H1 (cell line): ENCODE measurements around the gene DSCAM. TPM values are rescaled to one million over a fixed set of nuclear protein-coding genes. Genes with fewer than 3 reads are reported as not detected.

Source experiments
- CTCF ChIA-PET: fragments of 300-600 bp; sonication (Branson Sonifier 250); formaldehyde crosslinking; loops from one replicate; lab custom pipeline; 2021; ENCODE audit not compliant: partially characterized antibody; lab: Charles Lee
- POLR2A ChIA-PET: fragments of 300-600 bp; sonication (Branson Sonifier 250); formaldehyde crosslinking; loops from one replicate; lab custom pipeline; 2021; ENCODE audit warnings: inconsistent platforms; ENCODE audit not compliant: partially characterized antibody; lab: Charles Lee
- DNase-seq, 2 experiments: peaks; one replicate each; pipeline versions ENCODE4 v3.0.0 to v3.0.0-alpha.2; 2010 to 2022; ENCODE audit warnings: low spot score in 2 of 2, low read depth in 1 of 2, mixed read lengths in 1 of 2
- FAIRE-seq: peaks from 2 replicates; lab custom pipeline; 2011; peaks lifted over from hg19 to GRCh38; lab: Jason Lieb, UNC
- H2AFZ ChIP-seq: 2 replicates; pipeline ENCODE4 v1.8.1; 2012; ENCODE audit warnings: low read length, inconsistent platforms
- H2AK5ac ChIP-seq: 2 replicates; pipeline ENCODE4 v1.6.1; 2013; ENCODE audit warnings: low read depth, low read length
- H2BK120ac ChIP-seq: replicated peaks from 2 replicates; pipeline ENCODE3; 2013; ENCODE audit warnings: low read depth, low read length, inconsistent platforms
- H2BK12ac ChIP-seq: 2 replicates; pipeline ENCODE4 v1.6.1; 2013; ENCODE audit warnings: low read depth, low read length
- H2BK15ac ChIP-seq: 2 replicates; pipeline ENCODE4 v1.6.1; 2013; ENCODE audit warnings: low read length
- H2BK20ac ChIP-seq: 2 replicates; pipeline ENCODE4 v1.6.1; 2013; ENCODE audit warnings: low read length
- H2BK5ac ChIP-seq: 2 replicates; pipeline ENCODE4 v1.6.1; 2013; ENCODE audit warnings: low read depth, low read length
- H3K14ac ChIP-seq: 2 replicates; pipeline ENCODE4 v1.6.1; 2013; ENCODE audit warnings: inconsistent platforms; ENCODE audit not compliant: insufficient read length
- H3K18ac ChIP-seq: 2 replicates; pipeline ENCODE4 v1.6.1; 2013; ENCODE audit warnings: low read length; ENCODE audit errors: extremely low read depth
- H3K23ac ChIP-seq: 2 replicates; pipeline ENCODE4 v1.6.1; 2013; ENCODE audit warnings: inconsistent platforms; ENCODE audit not compliant: insufficient read length
- H3K23me2 ChIP-seq: 2 replicates; pipeline ENCODE4 v1.6.1; 2013; ENCODE audit warnings: low read depth, low read length
- H3K27ac ChIP-seq: 2 replicates; pipeline ENCODE4 v1.6.1; 2011; ENCODE audit warnings: low read depth, low read length, inconsistent platforms
- H3K27me3 ChIP-seq, 4 experiments: replicated peaks in 1 of 4; 1 replicate in 1 of 4; 2 replicates in 3 of 4; pipeline versions ENCODE4 v1.6.1 to v1.8.1; 2011 to 2013; ENCODE audit warnings: low read length in 3 of 4, mild to moderate bottlenecking in 3 of 4, inconsistent platforms in 2 of 4, mixed read lengths in 2 of 4, moderate library complexity in 1 of 4; ENCODE audit not compliant: control insufficient read depth in 3 of 4, insufficient read depth in 3 of 4; ENCODE audit errors: extremely low read depth in 1 of 4
- H3K36me3 ChIP-seq, 4 experiments: 2 replicates each; pipeline versions ENCODE4 v1.6.1 to v1.8.1; 2011 to 2013; ENCODE audit warnings: mild to moderate bottlenecking in 4 of 4, low read length in 3 of 4, moderate library complexity in 2 of 4, control low read depth in 1 of 4, inconsistent platforms in 1 of 4; ENCODE audit not compliant: insufficient read depth in 4 of 4, control insufficient read depth in 2 of 4
- H3K4ac ChIP-seq: replicated peaks from 2 replicates; pipeline ENCODE3; 2013; ENCODE audit warnings: low read length, low read depth, mixed read lengths, inconsistent platforms; ENCODE audit not compliant: insufficient read length
- H3K4me1 ChIP-seq, 4 experiments: replicated peaks in 1 of 4; 1 replicate in 1 of 4; 2 replicates in 3 of 4; pipeline versions ENCODE4 v1.6.1 to v1.8.1; 2011 to 2013; ENCODE audit warnings: low read length in 3 of 4, inconsistent platforms in 2 of 4, mixed read lengths in 1 of 4; ENCODE audit not compliant: insufficient read depth in 4 of 4, control insufficient read depth in 3 of 4
- H3K4me2 ChIP-seq, 2 experiments: 2 replicates each; pipeline versions ENCODE4 v1.6.1 to v1.8.1; 2011 to 2013; ENCODE audit warnings: low read depth in 2 of 2, low read length in 2 of 2, control low read depth in 1 of 2, inconsistent platforms in 1 of 2, mild to moderate bottlenecking in 1 of 2; ENCODE audit not compliant: insufficient read depth in 1 of 2
- H3K4me3 ChIP-seq, 4 experiments: fragments of 200-600, 300-600 bp in 1 of 4; sonication (generic), shearing (Covaris generic), sonication (Bioruptor Twin) in 1 of 4; 2 replicates each; pipeline versions ENCODE4 v1.5.1 to v1.8.1; 2011 to 2016; ENCODE audit warnings: low read length in 4 of 4, low read depth in 3 of 4, control low read depth in 2 of 4, inconsistent platforms in 2 of 4, mild to moderate bottlenecking in 2 of 4, mixed read lengths in 1 of 4, moderate library complexity in 1 of 4; ENCODE audit not compliant: insufficient read depth in 2 of 4; ENCODE audit errors: extremely low read depth in 1 of 4
- H3K56ac ChIP-seq: replicated peaks from 2 replicates; pipeline ENCODE3; 2013; ENCODE audit warnings: low read depth, mild to moderate bottlenecking, mixed read lengths, low read length, inconsistent platforms; ENCODE audit not compliant: insufficient read length
- H3K79me1 ChIP-seq: 2 replicates; pipeline ENCODE4 v1.6.1; 2013; ENCODE audit warnings: low read depth, low read length, control low read depth
- H3K79me2 ChIP-seq, 2 experiments: 2 replicates each; pipeline versions ENCODE4 v1.6.1 to v1.8.1; 2012 to 2013; ENCODE audit warnings: low read length in 2 of 2, mild to moderate bottlenecking in 2 of 2, inconsistent platforms in 1 of 2; ENCODE audit not compliant: insufficient read depth in 2 of 2, control insufficient read depth in 1 of 2
- H3K9ac ChIP-seq, 4 experiments: replicated peaks in 1 of 4; 1 replicate in 1 of 4; 2 replicates in 3 of 4; pipeline versions ENCODE4 v1.6.1 to v1.8.1; 2011 to 2013; ENCODE audit warnings: low read depth in 3 of 4, low read length in 3 of 4, control low read depth in 2 of 4, mild to moderate bottlenecking in 2 of 4, moderate library complexity in 2 of 4, inconsistent platforms in 1 of 4; ENCODE audit errors: extremely low read depth in 1 of 4
- H3K9me3 ChIP-seq, 2 experiments: 2 replicates each; pipeline versions ENCODE4 v1.6.1 to v1.8.1; 2012 to 2013; ENCODE audit warnings: mild to moderate bottlenecking in 2 of 2, moderate library complexity in 2 of 2, control low read depth in 1 of 2, inconsistent platforms in 1 of 2, low read depth in 1 of 2, low read length in 1 of 2, mixed read lengths in 1 of 2; ENCODE audit not compliant: insufficient read depth in 2 of 2
- H4K20me1 ChIP-seq, 2 experiments: replicated peaks in 1 of 2; 2 replicates each; pipeline versions ENCODE3 to v1.8.1; 2011 to 2013; ENCODE audit warnings: inconsistent platforms in 2 of 2, low read length in 2 of 2, mild to moderate bottlenecking in 1 of 2; ENCODE audit not compliant: insufficient read depth in 2 of 2, control insufficient read depth in 1 of 2
- H4K5ac ChIP-seq: 2 replicates; pipeline ENCODE4 v1.6.1; 2013; ENCODE audit warnings: low read length, low read depth, mixed read lengths, inconsistent platforms; ENCODE audit not compliant: insufficient read length
- H4K8ac ChIP-seq: 2 replicates; pipeline ENCODE4 v1.8.0; 2013; ENCODE audit warnings: mild to moderate bottlenecking, moderate library complexity, low read length, inconsistent platforms; ENCODE audit not compliant: insufficient read depth; ENCODE audit errors: extremely low read depth
- H4K91ac ChIP-seq: replicated peaks from 2 replicates; pipeline ENCODE3; 2013; ENCODE audit warnings: low read length, mixed read lengths, inconsistent platforms; ENCODE audit not compliant: insufficient read length
- BCL11A ChIP-seq, 2 experiments: IDR thresholded peaks; one replicate each; pipeline ENCODE4 v1.6.1; 2011; ENCODE audit warnings: low read depth in 2 of 2, low read length in 2 of 2, mild to moderate bottlenecking in 2 of 2
- NANOG ChIP-seq: IDR thresholded peaks from 2 replicates; pipeline ENCODE4 v1.6.1; 2011; ENCODE audit warnings: low read length, low read depth, mild to moderate bottlenecking, inconsistent platforms; ENCODE audit not compliant: insufficient read depth, poor library complexity, severe bottlenecking
- SIX5 ChIP-seq: IDR thresholded peaks from 2 replicates; pipeline ENCODE4 v1.6.1; 2011; ENCODE audit warnings: mild to moderate bottlenecking, low read depth, low read length
- TBP ChIP-seq: IDR thresholded peaks from 2 replicates; pipeline ENCODE4 v1.6.1; 2011; ENCODE audit warnings: low read depth, low read length, improper control_type of control experiment
- ZNF274 ChIP-seq: IDR thresholded peaks from 2 replicates; pipeline ENCODE4 v1.7.0; 2012; ENCODE audit warnings: low read length, borderline replicate concordance; ENCODE audit errors: extremely low read depth
- WGBS, 2 experiments: shearing (Covaris generic) in 1 of 2; methylation state at CpG; one replicate each; pipeline versions ENCODE4 v1.1.6 to v1.1.7; 2013 to 2015; ENCODE audit warnings: low lambda C conversion rate in 2 of 2, mixed read lengths in 2 of 2, inconsistent platforms in 1 of 2, low coverage in 1 of 2, missing lambda C conversion rate in 1 of 2; ENCODE audit not compliant: insufficient replicate concordance in 2 of 2, insufficient coverage in 1 of 2, insufficient read length in 1 of 2; ENCODE audit errors: extremely low coverage in 1 of 2, missing lambda C conversion rate in 1 of 2; 5-methylcytosine and 5-hydroxymethylcytosine counted together
- polyA plus RNA-seq, 7 experiments: library from polyadenylated mRNA; depleted of rRNA in 3 of 7; stranded (reverse) in 5 of 7; unstranded in 2 of 7; fragments of >200 nt in 5 of 7; fragments of 200-250 nt in 2 of 7; gene quantifications; 1 replicate in 5 of 7; 2 replicates in 1 of 7; 4 replicates in 1 of 7; pipeline versions ENCODE4 v1.2.1 to v1.2.3, GENCODE V29; 2011 to 2013; ENCODE audit warnings: missing spikeins in 2 of 7, mixed read lengths in 2 of 7
- total RNA-seq: library from RNA; stranded (reverse); fragmentation: NEBNext Ultra II Directional; extraction: Animal tissue kit (Norgen Biotek cat#: 25700); gene quantifications from 2 replicates; pipeline ENCODE4 v1.2.1, GENCODE V29; 2021
- TF ChIP-seq, protein P1 (sequence below), 3 experiments: IDR thresholded peaks; 1 replicate in 2 of 3; 2 replicates in 1 of 3; pipeline versions ENCODE4 v1.5.1 to v1.6.1; 2011; ENCODE audit warnings: low read length in 3 of 3, mild to moderate bottlenecking in 3 of 3, inconsistent platforms in 2 of 3, low read depth in 1 of 3, moderate library complexity in 1 of 3; ENCODE audit not compliant: insufficient read depth in 1 of 3; ENCODE audit errors: control extremely low read depth in 1 of 3

Gene DSCAM
- total and polyA plus RNA-seq, 2 of the 8 experiments (the other 6 are each of a cell fraction or from before 2014, with no cell fraction given) = 0.02 to 0.15 TPM

DNA sequence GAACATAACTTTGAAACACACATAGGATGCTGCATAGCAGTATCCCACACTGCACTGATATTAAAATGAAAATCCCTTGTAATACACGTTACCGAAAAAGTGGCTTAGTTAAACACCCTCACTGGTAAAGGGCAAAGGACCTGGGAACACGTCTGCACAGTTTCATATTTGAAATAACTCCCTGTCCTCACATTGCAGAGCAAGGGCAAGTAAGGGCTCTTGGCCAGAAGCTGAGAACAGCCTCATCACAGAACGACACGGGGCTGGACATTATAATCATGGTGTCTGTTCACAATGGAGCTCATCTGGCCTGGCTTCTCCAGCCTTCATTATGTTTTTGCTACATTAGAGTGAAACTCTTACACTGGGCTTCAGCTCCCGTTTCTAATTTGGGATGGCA, 772.8 kb downstream of the DSCAM start:
- H3K18ac ChIP-seq = no peak overlapping the region
- H3K4me3 ChIP-seq = no peak overlapping the region
- POLR2A ChIA-PET = interaction anchor here (0.7 kb wide), 1 partner anchor 10 kb away, joined by 3 read pairs; no protein-coding TSS in a partner anchor
- H3K79me2 ChIP-seq = no peaks in the 10 kb centered on the region
- H3K36me3 ChIP-seq = no peaks in the 10 kb centered on the region
- no peak overlapping the region for H3K4ac ChIP-seq
- no peak overlapping the region for H2BK120ac ChIP-seq
- H3K27me3 ChIP-seq = no peaks in the 10 kb centered on the region
- H3K14ac ChIP-seq = no peak overlapping the region
- no peak overlapping the region for H2AK5ac ChIP-seq
- H3K23ac ChIP-seq = no peak overlapping the region
- H3K9me3 ChIP-seq = no peaks in the 10 kb centered on the region
- H4K20me1 ChIP-seq = no peaks in the 10 kb centered on the region
- H3K4me2 ChIP-seq = no peak overlapping the region
- H3K4me1 ChIP-seq = no peaks in the 10 kb centered on the region
- peaks cover 1% of the 10 kb centered on the region for H3K23me2 ChIP-seq
- H3K9ac ChIP-seq = no peak overlapping the region
- H2AFZ ChIP-seq = no peak overlapping the region
- no peak overlapping the region for H4K91ac ChIP-seq
- no peak overlapping the region for H3K27ac ChIP-seq
- no peak overlapping the region for H2BK15ac ChIP-seq
- H4K8ac ChIP-seq = no peak overlapping the region
- H3K79me1 ChIP-seq = no peaks in the 10 kb centered on the region
- H3K56ac ChIP-seq = no peak overlapping the region
- H2BK20ac ChIP-seq = no peak overlapping the region
- WGBS, 2 experiments = 89% methylated on average over 6 of the region's 6 CpGs; no CpG with 5 or more reads in 1 of the 2 experiments
- DNase-seq = no peak
- H2BK5ac ChIP-seq = no peak overlapping the region
- no peak for FAIRE-seq
- no peak overlapping the region for H4K5ac ChIP-seq
- CTCF ChIA-PET = interaction anchor here (1.2 kb wide), 1 partner anchor 8 kb away, joined by 4 read pairs; no protein-coding TSS in a partner anchor
- no peak overlapping the region for H2BK12ac ChIP-seq
- no peak for TF ChIP-seq TBP
- TF ChIP-seq SIX5 = no peak
- no peak for TF ChIP-seq ZNF274
- TF ChIP-seq BCL11A (IDR thresholded peaks at IDR 0.05; ENCODE audit: low read depth in 2 of 2, low read length in 2 of 2) = no peak
- TF ChIP-seq, protein P1, sequence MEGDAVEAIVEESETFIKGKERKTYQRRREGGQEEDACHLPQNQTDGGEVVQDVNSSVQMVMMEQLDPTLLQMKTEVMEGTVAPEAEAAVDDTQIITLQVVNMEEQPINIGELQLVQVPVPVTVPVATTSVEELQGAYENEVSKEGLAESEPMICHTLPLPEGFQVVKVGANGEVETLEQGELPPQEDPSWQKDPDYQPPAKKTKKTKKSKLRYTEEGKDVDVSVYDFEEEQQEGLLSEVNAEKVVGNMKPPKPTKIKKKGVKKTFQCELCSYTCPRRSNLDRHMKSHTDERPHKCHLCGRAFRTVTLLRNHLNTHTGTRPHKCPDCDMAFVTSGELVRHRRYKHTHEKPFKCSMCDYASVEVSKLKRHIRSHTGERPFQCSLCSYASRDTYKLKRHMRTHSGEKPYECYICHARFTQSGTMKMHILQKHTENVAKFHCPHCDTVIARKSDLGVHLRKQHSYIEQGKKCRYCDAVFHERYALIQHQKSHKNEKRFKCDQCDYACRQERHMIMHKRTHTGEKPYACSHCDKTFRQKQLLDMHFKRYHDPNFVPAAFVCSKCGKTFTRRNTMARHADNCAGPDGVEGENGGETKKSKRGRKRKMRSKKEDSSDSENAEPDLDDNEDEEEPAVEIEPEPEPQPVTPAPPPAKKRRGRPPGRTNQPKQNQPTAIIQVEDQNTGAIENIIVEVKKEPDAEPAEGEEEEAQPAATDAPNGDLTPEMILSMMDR (IDR thresholded peaks at IDR 0.05; ENCODE audit: control extremely low read depth in 1 of 3, insufficient read depth in 1 of 3, low read depth in 1 of 3, low read length in 3 of 3) = no peak
- no peak for TF ChIP-seq NANOG
